KMS-11 (cell line): ENCODE data around the gene GOLGA2.

Experiments
- H2AFZ ChIP-seq: fragments of 200-600 bp; sonication (generic); 2 replicates; pipeline ENCODE4 v1.6.1; 2016; ENCODE audit warnings: antibody characterized with exemption, mixed run types, low read depth
- H3K27ac ChIP-seq: fragments of 200-600 bp; sonication (generic); 2 replicates; pipeline ENCODE4 v1.6.1; 2016; ENCODE audit warnings: mild to moderate bottlenecking, mixed run types
- H3K27me3 ChIP-seq: fragments of 200-600 bp; sonication (generic); 2 replicates; pipeline ENCODE4 v1.6.1; 2017; ENCODE audit warnings: mild to moderate bottlenecking, low read depth, mixed run types, moderate library complexity; ENCODE audit not compliant: insufficient read depth
- H3K36me3 ChIP-seq: fragments of 200-600 bp; sonication (generic); 2 replicates; pipeline ENCODE4 v1.6.1; 2017; ENCODE audit warnings: mild to moderate bottlenecking, mixed run types; ENCODE audit not compliant: insufficient read depth
- H3K4me1 ChIP-seq: fragments of 200-600 bp; sonication (generic); 2 replicates; pipeline ENCODE4 v1.6.1; 2016; ENCODE audit warnings: mild to moderate bottlenecking, low read depth, mixed run types; ENCODE audit not compliant: poor library complexity, severe bottlenecking
- H3K4me2 ChIP-seq: fragments of 200-600 bp; sonication (generic); 2 replicates; pipeline ENCODE4 v1.7.0; 2016; ENCODE audit warnings: mild to moderate bottlenecking, mixed run types
- H3K4me3 ChIP-seq: fragments of 200-600 bp; sonication (generic); IDR thresholded peaks from 2 replicates; pipeline ENCODE4 v1.6.1; 2017; ENCODE audit warnings: low read depth, low read length, mixed read lengths; ENCODE audit not compliant: insufficient read depth
- H3K79me2 ChIP-seq: fragments of 200-600 bp; sonication (generic); 2 replicates; pipeline ENCODE4 v1.6.1; 2016; ENCODE audit warnings: low read depth, mixed run types; ENCODE audit not compliant: insufficient read depth
- H3K9ac ChIP-seq: fragments of 200-600 bp; sonication (generic); 2 replicates; pipeline ENCODE4 v1.6.1; 2016; ENCODE audit warnings: mild to moderate bottlenecking, mixed run types
- H4K20me1 ChIP-seq: fragments of 200-600 bp; sonication (generic); 2 replicates; pipeline ENCODE4 v1.6.1; 2016; ENCODE audit warnings: mild to moderate bottlenecking, mixed run types; ENCODE audit not compliant: insufficient read depth
- TF ChIP-seq, protein P1 (sequence below): fragments of 200-600 bp; sonication (generic); conservative IDR thresholded peaks from 2 replicates; pipeline ENCODE4 v1.6.1; 2017; ENCODE audit warnings: low read depth, mild to moderate bottlenecking, antibody characterized with exemption, low read length, moderate library complexity, mixed read lengths

The GOLGA2 gene

DNA sequence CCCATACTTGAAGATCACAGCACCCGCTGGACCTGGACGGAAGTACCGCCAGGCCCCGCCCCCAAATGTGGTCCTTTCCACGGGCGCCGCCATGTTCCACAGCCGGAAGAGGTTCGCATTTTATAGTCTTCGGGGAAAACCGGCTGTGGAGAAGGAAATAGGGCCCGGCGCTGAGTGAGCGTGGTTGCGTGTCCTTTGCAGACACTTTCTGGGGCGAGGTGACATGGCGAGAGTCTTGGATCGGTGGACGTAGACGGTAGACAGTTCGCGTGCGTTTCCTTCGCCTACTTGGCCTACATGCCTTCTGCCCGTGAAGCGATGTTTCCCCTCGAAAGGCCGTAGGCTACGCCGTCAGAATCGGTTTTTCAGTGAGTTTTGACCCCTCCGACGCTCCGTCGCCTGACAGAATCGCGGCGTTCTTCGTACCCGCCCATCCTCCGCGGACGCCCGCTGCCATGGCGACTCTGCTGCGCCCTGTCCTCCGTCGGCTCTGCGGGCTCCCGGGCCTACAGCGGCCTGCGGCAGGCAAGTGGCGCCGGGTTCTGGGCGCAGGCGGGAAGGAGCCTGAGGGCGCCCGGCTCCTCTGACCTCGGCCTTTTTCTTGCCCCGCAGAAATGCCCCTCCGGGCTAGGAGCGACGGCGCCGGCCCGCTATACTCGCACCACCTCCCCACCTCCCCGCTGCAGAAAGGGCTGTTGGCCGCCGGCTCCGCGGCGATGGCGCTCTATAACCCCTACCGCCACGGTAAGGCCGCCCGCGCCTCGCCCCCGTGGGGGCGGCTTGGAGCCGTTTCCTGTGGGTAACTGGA, 46.8 kb upstream of the GOLGA2 start, which contains the start of the genes COQ4 and TRUB2:
TSS of gene COQ4 (plus strand) at position 436 of the 808 bp plus-strand sequence. CDS start at position 456, 20 bp downstream.
TSS of gene TRUB2 (minus strand) at position 44 of the 808 bp plus-strand sequence. CDS start at position 5, 39 bp downstream.
- H3K4me1 ChIP-seq: peaks cover 16% of the 10 kb centered on the region
- no peaks in the 10 kb centered on the region for H3K36me3 ChIP-seq
- peak within 1 kb of the TSS; percentile 86 for H3K4me2 ChIP-seq

DNA sequence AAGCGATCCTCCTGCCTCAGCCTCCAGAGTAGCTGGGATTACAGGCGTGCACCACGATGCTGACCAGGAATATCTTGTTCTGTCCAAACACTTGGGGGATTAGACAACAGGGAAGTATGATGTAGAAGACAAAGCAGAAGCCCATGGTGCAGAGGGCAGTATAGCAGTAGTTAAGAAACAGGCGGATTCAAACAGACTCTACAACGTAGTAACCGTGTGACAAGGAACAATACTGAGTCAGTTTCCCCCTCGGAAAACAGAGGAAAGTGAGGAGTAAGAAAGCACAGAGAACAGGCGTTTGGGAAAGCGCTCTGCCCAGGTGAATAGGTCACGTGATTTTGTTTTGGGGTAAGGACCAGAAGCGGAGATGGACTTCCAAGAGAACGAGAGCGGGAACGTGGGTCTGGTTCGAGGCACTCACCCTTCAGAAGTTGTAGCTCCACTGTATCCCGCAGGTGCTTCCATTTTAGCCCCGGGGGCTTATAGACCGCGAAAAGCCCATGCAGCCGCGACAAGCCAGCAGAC, 46.1 kb upstream of the GOLGA2 start:
- Histone ChIP-seq H3K4me1 (peaks cover 16% of the 10 kb centered on the region), H2AFZ (peak overlapping the region; percentile 82), H3K27ac (peak overlapping the region; percentile 73; the same call in 1 of the 2 replicates), H3K27me3 (no peaks in the 10 kb centered on the region), H3K79me2 (peaks cover 29% of the 10 kb centered on the region), H3K9ac (peak overlapping the region; percentile 74; the same call in 1 of the 2 replicates), H4K20me1 (no peaks in the 10 kb centered on the region), H3K36me3 (no peaks in the 10 kb centered on the region), H3K4me3 (no peak overlapping the region), H3K4me2 (peak overlapping the region; percentile 61)
- TF ChIP-seq, protein P1, sequence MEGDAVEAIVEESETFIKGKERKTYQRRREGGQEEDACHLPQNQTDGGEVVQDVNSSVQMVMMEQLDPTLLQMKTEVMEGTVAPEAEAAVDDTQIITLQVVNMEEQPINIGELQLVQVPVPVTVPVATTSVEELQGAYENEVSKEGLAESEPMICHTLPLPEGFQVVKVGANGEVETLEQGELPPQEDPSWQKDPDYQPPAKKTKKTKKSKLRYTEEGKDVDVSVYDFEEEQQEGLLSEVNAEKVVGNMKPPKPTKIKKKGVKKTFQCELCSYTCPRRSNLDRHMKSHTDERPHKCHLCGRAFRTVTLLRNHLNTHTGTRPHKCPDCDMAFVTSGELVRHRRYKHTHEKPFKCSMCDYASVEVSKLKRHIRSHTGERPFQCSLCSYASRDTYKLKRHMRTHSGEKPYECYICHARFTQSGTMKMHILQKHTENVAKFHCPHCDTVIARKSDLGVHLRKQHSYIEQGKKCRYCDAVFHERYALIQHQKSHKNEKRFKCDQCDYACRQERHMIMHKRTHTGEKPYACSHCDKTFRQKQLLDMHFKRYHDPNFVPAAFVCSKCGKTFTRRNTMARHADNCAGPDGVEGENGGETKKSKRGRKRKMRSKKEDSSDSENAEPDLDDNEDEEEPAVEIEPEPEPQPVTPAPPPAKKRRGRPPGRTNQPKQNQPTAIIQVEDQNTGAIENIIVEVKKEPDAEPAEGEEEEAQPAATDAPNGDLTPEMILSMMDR: no peak

More for the DNA sequence above, 46.8 kb upstream of the GOLGA2 start, which contains the start of the genes COQ4 and TRUB2:
- Histone ChIP-seq H3K79me2 (peaks cover 29% of the 10 kb centered on the region), H3K27ac (peak within 1 kb of the TSS; percentile 73), H3K9ac (peak within 1 kb of the TSS; percentile 74), H3K4me3 (no peak within 1 kb of the TSS), H2AFZ (peak within 1 kb of the TSS; percentile 82), H4K20me1 (no peaks in the 10 kb centered on the region), H3K27me3 (no peaks in the 10 kb centered on the region)
- TF ChIP-seq, protein P1: no peak

DNA sequence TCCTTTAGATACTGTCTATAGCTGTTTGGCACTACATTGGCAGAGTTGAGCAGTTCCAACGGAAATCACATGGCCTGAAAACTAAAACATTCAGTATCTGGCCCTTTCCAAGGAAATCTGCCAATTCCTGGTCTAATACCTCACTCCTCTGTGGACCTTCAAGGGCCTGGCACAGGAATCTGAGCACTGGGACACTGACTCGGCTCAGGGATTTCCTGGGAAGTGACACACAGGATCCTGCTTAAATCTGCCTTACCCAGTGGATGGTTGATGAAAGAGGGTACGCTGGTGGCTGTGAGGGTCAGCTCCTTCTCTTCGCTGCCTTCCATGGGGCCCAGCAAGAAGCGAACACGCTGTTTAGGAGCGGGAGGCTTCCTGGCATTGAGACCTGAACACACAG, 45.5 kb upstream of the GOLGA2 start:
- peaks cover 29% of the 10 kb centered on the region for H3K79me2 ChIP-seq
- no peaks in the 10 kb centered on the region for H4K20me1 ChIP-seq
- H3K9ac ChIP-seq: no peak overlapping the region
- H3K4me1 ChIP-seq: peaks cover 16% of the 10 kb centered on the region
- no peaks in the 10 kb centered on the region for H3K27me3 ChIP-seq
- H3K4me3 ChIP-seq: no peak overlapping the region
- no peaks in the 10 kb centered on the region for H3K36me3 ChIP-seq
- H2AFZ ChIP-seq: no peak overlapping the region
- TF ChIP-seq, protein P1: no peak
- H3K4me2 ChIP-seq: peak overlapping the region; percentile 61
- H3K27ac ChIP-seq: no peak overlapping the region

DNA sequence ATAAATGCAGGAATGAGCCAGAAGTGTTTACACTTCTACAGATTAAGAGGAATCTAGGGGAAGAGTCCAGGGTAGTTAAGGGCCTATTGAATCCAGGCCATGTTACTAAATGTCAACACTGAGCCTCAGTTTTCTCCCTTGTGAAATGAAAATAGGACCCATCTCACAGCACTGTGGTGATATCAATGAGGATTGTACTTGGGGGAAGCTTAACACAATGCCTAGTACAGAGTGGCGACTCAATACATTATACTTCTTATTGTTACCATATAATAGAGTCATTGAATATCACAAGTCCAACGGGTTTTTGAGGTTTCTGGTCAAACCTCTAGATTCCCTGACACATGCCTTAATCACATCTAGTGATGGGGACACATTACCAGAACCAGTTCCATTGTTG, 41.8 kb upstream of the GOLGA2 start:
- no peak overlapping the region for H3K27ac ChIP-seq
- H3K4me3 ChIP-seq: no peak overlapping the region
- H3K36me3 ChIP-seq: no peaks in the 10 kb centered on the region
- H3K79me2 ChIP-seq: peaks cover 8% of the 10 kb centered on the region; the same call in 1 of the 2 replicates
- H3K4me1 ChIP-seq: peaks cover 4% of the 10 kb centered on the region
- H4K20me1 ChIP-seq: no peaks in the 10 kb centered on the region
- H3K27me3 ChIP-seq: no peaks in the 10 kb centered on the region
- no peak overlapping the region for H3K4me2 ChIP-seq
- no peak overlapping the region for H2AFZ ChIP-seq
- H3K9ac ChIP-seq: no peak overlapping the region
- TF ChIP-seq, protein P1: no peak
